HG03045 (cell line): ENCODE data around the gene SEMA6A.
A peak's percentile ranks its signal among the peaks of the same experiment; 100 is the strongest.

Experiments used
- ATAC-seq: cut with Tn5 transposase; IDR thresholded peaks from one replicate; pipeline ENCODE4 v1.9.1; 2021; ENCODE audit warnings: mild to moderate bottlenecking, moderate library complexity; ENCODE audit not compliant: unreplicated experiment

SEMA6A gene

GRCh38 chr5:116576053-116576713 is 1.6 kb upstream of the SEMA6A start:
- peak; percentile 45 for ATAC-seq

DNA sequence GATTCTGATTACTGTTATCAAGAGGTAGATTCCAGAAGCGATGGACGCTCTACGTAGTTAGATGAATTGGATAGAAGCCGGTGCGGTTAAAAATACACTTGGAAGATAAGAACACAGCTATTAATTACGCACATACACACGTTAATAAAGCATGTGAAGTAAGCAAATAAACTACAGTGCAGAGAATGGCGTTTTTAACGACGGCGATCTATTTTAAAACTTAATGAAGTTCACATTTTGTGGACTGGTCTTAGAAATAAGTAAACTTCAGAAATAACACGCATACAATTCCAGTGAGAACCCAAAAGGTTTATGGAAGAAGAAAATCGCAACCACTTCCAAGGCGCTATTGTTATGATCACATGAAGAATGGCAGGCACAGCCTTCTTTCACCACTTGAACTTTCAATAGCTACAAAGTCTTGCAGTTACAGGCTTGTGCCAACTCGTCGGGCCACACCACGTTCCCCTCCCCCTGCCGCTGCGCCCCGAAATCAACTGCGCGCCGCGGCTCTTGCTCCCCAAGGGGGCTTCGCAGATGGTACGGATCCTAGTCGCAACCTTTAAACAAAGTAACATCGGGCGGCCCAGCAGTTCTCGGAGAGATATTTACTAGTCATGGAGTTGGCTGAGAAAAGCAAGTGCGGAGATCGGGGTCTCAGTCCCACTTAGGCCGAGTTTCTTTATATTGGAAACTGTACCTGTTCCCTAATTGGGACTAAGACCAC is 866 bp upstream of the SEMA6A start:
- no peak for ATAC-seq

DNA sequence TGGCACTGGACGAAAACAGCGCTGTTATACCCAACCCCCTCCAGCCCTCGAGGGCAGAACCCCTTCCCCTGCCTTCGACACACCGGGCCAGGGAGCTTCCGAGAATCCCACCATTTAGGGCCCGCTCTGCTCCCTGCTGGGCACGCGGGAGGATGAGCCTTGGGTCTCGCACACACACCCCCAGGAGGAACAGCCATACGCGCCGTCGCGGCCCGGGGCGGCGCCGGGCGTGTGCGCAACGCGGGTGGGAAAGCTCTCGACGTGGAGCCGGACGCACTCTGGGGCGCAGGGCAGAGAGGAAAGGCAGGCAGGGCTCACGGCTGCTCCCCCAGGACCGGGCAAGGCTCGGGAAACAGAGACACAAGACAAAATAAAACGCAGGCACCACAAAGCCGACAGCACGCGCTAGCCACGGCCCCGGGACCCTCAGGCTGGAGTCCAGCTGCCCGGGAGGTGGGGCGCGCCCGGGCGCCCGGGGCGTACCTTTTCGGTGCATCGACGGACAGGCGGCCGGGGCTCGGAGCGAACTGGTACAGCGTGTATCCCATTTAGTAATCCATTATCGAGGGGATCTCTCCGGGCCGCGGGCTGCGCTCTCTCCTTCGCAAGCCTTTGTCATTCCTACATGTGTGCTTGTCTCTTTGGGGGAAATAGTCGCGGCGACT is 789 bp downstream of the SEMA6A start:
- ATAC-seq, result no peak

GRCh38 chr5:116573279-116573701 is 1.3 kb downstream of the SEMA6A start:
- ATAC-seq, result no peak

GRCh38 chr5:116572350-116573278 is 2.0 kb downstream of the SEMA6A start:
- ATAC-seq, result no peak

GRCh38 chr5:116571568-116572349 is 2.9 kb downstream of the SEMA6A start:
- no peak for ATAC-seq

- ATAC-seq, result no peak
Measured at GRCh38 chr5:116569999-116570398, 4.6 kb downstream of the SEMA6A start.

- no peak for ATAC-seq
Measured at GRCh38 chr5:116567106-116567505, 7.5 kb downstream of the SEMA6A start.

DNA sequence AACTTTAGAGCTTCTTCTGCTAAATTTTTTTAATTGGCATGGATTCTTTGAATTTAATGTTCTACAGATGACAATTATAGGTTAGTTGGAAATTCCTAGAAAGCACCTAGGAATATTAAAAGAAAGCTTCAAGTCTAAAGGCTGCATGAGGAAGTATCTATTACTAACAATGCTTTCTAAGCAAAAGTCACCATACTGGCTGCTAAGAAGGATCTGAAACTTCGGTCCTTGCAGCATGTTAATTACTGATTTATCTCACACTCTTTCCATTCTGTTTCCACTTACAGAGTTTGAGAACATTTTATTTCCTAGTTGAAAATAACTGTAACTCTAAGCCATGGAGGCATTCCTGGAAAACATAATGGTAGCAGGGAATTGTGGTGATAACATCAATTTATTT is 8.4 kb downstream of the SEMA6A start:
- ATAC-seq, result peak; percentile 63

DNA sequence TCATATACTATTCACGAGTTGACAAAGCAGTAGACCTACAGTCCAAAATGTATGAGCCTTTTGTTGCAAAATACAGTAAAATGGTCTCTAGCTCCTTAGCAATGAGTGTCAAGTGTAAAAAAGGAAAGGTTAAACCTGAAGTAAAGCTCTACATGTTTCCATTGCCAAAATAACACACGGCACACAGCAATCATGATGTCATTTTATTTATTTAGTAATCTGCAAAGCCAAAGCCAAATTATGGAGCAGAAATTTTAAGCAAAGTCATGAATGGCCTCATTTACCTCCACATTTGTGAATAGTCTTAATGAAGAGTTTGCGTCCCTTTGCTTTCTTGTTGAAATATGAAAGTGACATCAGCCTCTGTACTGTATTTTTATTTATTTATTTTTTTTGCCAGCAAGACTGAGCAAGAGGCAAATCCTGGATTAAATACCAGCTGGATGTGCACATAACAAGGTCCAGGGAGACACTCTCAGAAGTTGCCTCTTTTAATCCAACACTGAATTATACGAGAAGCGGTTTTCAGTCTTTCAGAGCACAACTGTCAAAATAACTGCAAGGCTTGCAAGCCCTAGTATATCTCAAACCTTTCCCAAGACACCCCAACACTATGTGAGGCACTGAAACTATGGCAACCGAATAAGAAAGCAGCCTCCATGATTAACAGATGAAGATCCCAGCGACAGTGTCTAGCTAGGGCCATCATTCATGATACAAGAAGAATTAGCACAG is 9.7 kb downstream of the SEMA6A start:
- ATAC-seq, result no peak

DNA sequence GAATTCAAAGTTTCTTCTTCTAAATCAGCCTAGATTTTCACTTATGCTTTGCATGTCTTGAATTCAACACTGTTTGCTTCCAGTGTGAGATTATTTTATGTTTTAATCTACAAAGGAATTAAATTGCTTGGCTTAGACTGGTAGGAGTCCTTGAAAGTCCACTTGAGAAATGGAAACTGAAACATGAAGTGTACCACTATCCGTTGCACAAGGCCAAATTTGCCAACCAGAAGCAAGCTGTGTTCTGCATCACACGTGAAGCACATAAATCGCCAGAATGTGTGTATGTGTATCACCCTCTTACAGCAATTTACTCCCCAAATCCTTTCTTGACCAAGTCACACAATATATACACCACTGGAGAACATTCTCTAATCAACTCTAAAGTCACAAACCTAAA is 10.3 kb downstream of the SEMA6A start:
- ATAC-seq, result no peak

DNA sequence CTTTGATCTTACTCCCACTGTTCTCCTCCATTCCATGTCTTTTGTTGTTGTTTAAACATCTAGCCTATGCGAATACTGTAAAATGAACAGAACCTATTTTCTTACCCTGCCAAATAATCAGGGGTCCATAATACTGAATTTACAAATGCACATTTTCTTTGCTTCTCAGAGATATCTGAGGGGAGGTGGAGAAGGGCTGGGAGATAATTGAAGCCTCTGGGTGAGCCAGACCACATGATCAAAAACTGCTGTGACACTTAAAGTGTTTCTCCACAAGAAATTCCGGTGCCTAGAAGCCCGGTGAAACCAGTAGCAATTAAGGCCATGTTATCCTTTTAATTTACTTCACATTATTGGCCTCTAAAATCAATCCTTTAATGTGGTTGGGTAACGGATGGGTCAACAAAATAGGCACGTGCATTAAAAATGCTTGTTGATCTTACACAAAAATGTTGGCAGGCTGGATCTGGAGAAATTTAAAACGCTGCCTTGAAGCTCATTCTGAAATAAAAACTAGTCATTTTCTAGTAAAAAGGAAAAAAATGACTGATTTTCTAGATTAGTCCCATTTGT is 10.8 kb downstream of the SEMA6A start:
- no peak for ATAC-seq

GRCh38 chr5:116562669-116563068 is 12.0 kb downstream of the SEMA6A start:
- ATAC-seq, result no peak

DNA sequence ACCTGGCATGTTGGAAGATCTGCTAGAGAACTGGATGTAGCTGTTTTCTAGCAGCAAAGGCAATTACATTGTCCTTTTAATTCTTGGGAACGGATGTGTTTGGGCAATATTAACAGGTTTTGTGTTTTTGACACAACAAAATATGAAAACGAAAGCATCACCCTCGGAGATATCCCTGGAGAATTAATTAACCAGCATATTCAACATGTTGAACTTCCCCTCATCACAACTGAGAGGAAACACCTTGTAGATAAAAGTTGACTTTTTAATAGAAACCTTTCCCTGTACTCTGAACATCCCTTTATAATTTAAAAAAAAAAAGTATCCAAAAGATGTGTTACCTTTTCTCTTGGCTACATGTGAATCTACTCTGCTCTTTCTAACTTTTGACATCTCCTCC is 13.0 kb downstream of the SEMA6A start:
- ATAC-seq, result no peak

DNA sequence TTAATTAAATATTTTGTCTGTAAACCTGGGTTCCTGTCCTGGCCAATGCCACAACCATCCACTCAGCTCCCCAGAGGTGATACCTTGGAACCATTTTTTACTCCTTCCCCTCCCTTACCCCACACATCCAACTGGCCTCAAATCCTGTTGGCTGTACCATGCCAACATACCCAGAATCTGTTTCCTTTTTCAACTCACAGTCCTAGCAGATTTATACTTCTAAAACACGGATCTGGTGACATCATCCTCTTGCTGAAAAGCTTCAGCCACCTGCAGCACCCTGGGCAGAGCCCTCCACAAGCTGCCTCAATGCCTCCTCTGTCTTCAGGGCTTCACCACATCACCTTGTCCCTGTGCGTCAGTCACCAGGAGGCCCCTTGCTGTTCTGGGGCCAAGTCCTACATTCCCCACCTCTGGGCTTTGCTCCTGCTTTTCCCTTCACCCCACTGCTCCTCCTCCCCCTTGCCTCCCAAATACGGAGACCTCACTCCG is 14.9 kb downstream of the SEMA6A start:
- ATAC-seq, result no peak

DNA sequence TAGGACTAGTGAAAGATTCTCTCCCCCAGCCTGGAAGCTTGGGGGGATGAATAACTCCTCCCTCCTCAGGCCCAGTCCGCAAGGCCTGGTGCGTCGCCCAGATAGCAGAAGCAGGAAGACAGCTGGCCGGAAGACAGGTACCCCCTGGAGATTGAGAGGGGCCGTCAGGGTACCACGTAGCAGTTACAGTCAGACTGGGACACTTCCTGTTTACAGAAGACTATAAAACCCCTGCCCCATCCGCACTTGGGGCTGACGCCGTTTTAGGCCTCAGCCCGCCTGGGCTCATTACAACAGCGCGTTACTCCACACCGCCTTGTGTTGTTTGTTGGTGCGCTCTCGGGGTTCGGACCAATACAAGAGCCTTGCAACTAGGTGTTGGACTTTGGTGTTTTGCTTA is 15.4 kb downstream of the SEMA6A start:
- ATAC-seq, result no peak

GRCh38 chr5:116557669-116558271 is 16.9 kb downstream of the SEMA6A start:
- no peak for ATAC-seq

DNA sequence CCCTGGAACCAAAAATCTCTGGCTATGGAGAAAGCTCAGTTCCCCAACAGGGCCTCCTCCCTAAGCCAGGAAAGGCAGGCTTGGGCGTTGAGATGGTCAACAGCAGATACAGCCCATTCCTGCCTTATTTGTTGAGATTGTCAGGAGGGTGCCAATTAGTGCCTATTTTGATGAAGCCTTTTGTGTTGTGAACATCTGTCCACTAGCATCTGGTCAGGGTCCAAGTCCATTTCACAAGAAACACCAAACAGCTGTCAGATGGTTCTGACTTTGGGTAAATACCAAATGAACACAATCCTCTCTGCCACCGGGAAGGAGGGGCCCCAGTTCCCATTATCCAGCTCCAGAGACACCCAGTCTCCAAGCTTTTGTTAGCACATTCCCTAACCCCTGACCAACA is 19.9 kb downstream of the SEMA6A start:
- ATAC-seq, result no peak

GRCh38 chr5:116553366-116553765 is 21.3 kb downstream of the SEMA6A start:
- no peak for ATAC-seq
